Thyroid gland (tissue), 4 donors: ENCODE data around the gene CPNE8. TPM values are rescaled to one million over a fixed set of nuclear protein-coding genes. Genes with fewer than 3 reads are reported as not detected.

ENCODE experiments used
- DNase-seq, 2 donors: peaks; one replicate each; pipeline ENCODE4 v3.0.0-alpha.2; 2019
- H3K27ac ChIP-seq, 3 donors: fragments of 200-600 bp; sonication (generic); 1 replicate in 2 of 3; 2 replicates in 1 of 3; pipeline ENCODE4 v1.5.1; 2016 to 2019; ENCODE audit warnings: mild to moderate bottlenecking in 1 of 3, moderate library complexity in 1 of 3
- H3K27me3 ChIP-seq: fragments of 200-600 bp; sonication (generic); one replicate; pipeline ENCODE4 v1.5.1; 2019
- H3K36me3 ChIP-seq, 2 donors: fragments of 200-600 bp; sonication (generic); one replicate each; pipeline ENCODE4 v1.5.1; 2016 to 2019
- H3K4me1 ChIP-seq, 2 donors: fragments of 200-600 bp; sonication (generic); one replicate each; pipeline ENCODE4 v1.5.1; 2017 to 2019
- H3K4me3 ChIP-seq, 3 donors: fragments of 200-600 bp; sonication (generic); replicated peaks in 1 of 3; 1 replicate in 2 of 3; 2 replicates in 1 of 3; pipeline ENCODE4 v1.5.1; 2016; ENCODE audit warnings: mild to moderate bottlenecking in 1 of 3
- H3K9me3 ChIP-seq: fragments of 200-600 bp; sonication (generic); one replicate; pipeline ENCODE4 v1.5.1; 2017
- POLR2A ChIP-seq, 2 donors: fragments of 450-650 bp; IDR thresholded peaks; one replicate each; pipeline ENCODE4 v1.6.1; 2017; ENCODE audit warnings: antibody characterized with exemption in 2 of 2, mild to moderate bottlenecking in 2 of 2, moderate library complexity in 1 of 2
- WGBS, 2 donors: methylation state at CpG; one replicate each; pipeline ENCODE4 v1.1.5; 2017; 5-methylcytosine and 5-hydroxymethylcytosine counted together
- intact Hi-C: fragments of 100-400 bp; cut with DNase I; formaldehyde crosslinking; loops from one replicate; pipeline ENCODE4 v1.15.1; 2023
- total RNA-seq, 4 donors: library from RNA; depleted of rRNA; stranded (reverse); fragments of >200 nt; gene quantifications; one replicate each; pipeline ENCODE4 v1.2.3, GENCODE V29; 2016
- TF ChIP-seq, protein P1 (sequence below), 6 experiments: fragments of 200-600 bp in 3 of 6; fragments of 450-650 bp in 3 of 6; sonication (generic) in 3 of 6; IDR thresholded peaks; one replicate each; pipeline ENCODE4 v1.5.1; 2016 to 2019; ENCODE audit warnings: antibody characterized with exemption in 6 of 6, mild to moderate bottlenecking in 2 of 6, inconsistent platforms in 1 of 6, moderate library complexity in 1 of 6

CPNE8 gene
- 10 to 100 TPM; 19.1 to 32.0 (median 26.0) TPM for total RNA-seq

DNA sequence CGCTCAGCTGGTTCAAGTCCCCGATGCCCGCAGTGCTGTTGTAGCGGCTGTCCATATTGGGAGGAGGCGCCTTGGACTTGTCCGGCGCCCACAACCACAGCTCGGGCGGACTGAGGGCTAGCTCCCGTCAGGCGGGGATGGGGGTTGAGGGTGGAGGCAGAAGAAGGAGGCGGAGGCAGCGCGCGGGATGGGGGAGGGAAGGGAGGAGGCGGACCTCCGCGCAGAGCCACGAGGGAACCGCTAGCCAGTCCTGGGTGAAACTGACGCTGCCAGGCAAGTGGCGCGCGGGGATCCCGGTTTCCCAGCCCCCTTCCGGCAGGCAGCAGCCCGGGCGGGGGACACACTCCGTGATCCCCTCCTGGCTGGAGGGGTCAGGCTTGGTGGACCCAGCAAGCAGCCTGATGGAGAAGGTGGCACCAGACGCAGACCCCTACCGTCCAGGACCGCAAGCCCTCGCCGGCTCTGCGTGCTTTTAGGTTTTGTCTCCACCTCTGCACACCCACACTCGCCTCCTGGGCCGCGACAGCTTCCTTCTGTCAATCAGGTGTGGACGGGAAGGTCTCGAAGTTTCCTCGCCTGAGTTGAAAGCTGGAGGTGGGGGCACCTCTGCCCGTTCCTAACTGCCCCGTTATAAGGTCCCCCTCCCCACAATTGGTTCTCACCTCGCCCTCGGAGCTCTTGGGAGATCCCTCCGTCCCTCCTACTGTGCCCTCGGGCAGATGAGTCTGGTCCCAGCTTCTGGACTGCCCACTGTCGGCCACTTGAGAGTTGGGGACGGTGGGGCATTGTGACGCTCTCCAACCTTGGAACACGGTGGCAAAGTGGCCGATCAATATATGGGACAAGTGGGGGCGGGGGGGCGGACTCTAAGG, at the start of gene CPNE8:
TSS of gene CPNE8 (minus strand) at position 112 of the 872 bp plus-strand sequence. CDS start at position 55, 57 bp downstream.
- no peaks in the 10 kb centered on the region for H3K36me3 ChIP-seq
- DNase-seq: peak; percentile 74 to 79
- no peaks in the 10 kb centered on the region for H3K27me3 ChIP-seq
- TF ChIP-seq, protein P1, sequence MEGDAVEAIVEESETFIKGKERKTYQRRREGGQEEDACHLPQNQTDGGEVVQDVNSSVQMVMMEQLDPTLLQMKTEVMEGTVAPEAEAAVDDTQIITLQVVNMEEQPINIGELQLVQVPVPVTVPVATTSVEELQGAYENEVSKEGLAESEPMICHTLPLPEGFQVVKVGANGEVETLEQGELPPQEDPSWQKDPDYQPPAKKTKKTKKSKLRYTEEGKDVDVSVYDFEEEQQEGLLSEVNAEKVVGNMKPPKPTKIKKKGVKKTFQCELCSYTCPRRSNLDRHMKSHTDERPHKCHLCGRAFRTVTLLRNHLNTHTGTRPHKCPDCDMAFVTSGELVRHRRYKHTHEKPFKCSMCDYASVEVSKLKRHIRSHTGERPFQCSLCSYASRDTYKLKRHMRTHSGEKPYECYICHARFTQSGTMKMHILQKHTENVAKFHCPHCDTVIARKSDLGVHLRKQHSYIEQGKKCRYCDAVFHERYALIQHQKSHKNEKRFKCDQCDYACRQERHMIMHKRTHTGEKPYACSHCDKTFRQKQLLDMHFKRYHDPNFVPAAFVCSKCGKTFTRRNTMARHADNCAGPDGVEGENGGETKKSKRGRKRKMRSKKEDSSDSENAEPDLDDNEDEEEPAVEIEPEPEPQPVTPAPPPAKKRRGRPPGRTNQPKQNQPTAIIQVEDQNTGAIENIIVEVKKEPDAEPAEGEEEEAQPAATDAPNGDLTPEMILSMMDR (IDR thresholded peaks at IDR 0.05): peak in 1 of 6 experiments; percentile 2
- peak in 1 of 2 donors; percentile 60 for TF ChIP-seq POLR2A (IDR thresholded peaks at IDR 0.05)
- no peaks in the 10 kb centered on the region for H3K9me3 ChIP-seq
- peak within 1 kb of the TSS; percentile 83 to 95 (median 95) for H3K27ac ChIP-seq
- intact Hi-C loops: no loop called here
- peak within 1 kb of the TSS; percentile 13 to 85 (median 67) for H3K4me3 ChIP-seq
- peaks cover 0 to 7% of the 10 kb centered on the region in 2 donors for H3K4me1 ChIP-seq
- 2 to 3% methylated on average over 23 to 34 of the region's 54 CpGs for WGBS, 2 donors

DNA sequence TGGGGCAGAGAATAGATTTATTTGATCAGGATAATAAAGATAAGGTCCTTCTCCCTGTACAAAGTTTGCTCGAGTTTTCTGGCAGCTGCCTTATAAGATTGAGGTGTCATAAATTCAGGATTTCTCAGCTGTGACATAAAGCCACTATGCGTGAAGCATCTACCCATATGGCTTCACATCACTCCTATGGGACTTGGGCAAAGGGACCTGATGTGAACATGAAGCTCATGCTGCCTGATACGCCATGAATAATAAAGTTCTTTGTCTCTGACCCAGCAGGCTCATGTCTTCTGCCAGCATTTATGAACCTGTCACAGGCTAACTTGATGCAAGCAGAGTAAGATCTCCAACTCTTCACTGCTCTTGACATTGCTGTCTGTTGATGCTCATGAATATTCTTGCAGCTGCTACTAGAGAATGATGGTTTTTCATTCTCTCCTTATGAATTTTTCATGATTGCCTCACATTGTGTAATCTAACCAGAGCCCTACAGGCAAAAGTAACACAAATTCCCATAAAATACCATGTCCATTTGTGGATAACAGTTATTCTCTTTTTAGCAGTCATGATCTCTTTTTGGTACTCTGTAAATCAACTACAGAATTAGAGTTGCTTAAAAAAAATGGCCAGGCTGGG, 49.0 kb upstream of the CPNE8 start:
- 73 to 90% methylated on average over 3 of the region's 3 CpGs for WGBS, 2 donors
- Histone ChIP-seq H3K36me3 (no peaks in the 10 kb centered on the region), H3K9me3 (no peaks in the 10 kb centered on the region), H3K4me3 (no peak overlapping the region), H3K27ac (no peak overlapping the region), H3K27me3 (no peaks in the 10 kb centered on the region), H3K4me1 (no peaks in the 10 kb centered on the region)
- TF ChIP-seq, protein P1 (IDR thresholded peaks at IDR 0.05): no peak
- no peak for TF ChIP-seq POLR2A (IDR thresholded peaks at IDR 0.05)
- DNase-seq: no peak
- intact Hi-C loops: no loop called here

DNA sequence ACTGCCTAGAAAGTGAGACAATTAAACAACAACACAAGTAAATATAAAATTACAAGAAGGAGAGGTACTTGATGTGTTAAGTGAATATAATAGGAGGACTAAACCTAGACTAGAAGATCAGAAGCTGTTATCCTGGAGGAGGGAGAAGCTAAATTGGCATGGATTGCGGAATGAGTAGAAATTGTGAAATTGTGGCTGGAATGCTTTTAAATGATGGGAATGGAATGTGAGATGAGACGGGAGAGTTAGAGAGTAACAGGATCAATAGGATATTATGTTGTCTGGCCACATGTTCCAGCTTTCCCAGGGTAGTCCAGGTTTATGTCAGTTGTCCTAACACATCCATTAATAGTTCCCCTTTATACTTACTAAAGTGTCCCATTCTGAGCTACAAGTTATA, 44.0 kb upstream of the CPNE8 start:
- no peak overlapping the region for H3K27ac ChIP-seq
- intact Hi-C loops: no loop called here
- H3K36me3 ChIP-seq: no peaks in the 10 kb centered on the region
- DNase-seq: no peak
- H3K9me3 ChIP-seq: no peaks in the 10 kb centered on the region
- no peak overlapping the region for H3K4me3 ChIP-seq
- H3K27me3 ChIP-seq: no peaks in the 10 kb centered on the region
- no peak for TF ChIP-seq POLR2A (IDR thresholded peaks at IDR 0.05)
- TF ChIP-seq, protein P1 (IDR thresholded peaks at IDR 0.05): no peak
- no peaks in the 10 kb centered on the region for H3K4me1 ChIP-seq
- 82 to 92% methylated on average over 2 of the region's 2 CpGs for WGBS, 2 donors

DNA sequence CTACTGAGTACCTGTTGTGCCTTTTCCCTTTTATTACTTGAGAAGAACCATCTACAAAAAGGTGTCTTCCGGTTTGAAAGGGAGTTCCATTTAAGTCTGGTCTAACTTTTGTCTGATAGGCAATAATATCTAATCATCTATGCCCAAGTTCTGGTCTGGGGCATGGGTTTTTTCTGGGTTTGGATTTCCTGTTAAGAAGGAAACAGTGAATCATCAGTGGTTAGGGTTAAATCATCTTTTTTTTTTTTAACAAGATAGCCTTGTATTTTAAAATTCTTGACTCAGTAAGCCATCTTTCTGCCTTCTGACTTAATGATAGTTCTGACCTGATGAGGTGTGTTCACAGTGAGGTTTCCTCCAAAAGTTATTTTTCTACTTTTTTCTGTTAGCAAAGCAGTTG, 29.3 kb upstream of the CPNE8 start:
- Histone ChIP-seq H3K4me1 (no peaks in the 10 kb centered on the region), H3K36me3 (no peaks in the 10 kb centered on the region), H3K27me3 (no peaks in the 10 kb centered on the region), H3K9me3 (no peaks in the 10 kb centered on the region), H3K27ac (no peak overlapping the region), H3K4me3 (no peak overlapping the region)
- no peak for DNase-seq
- TF ChIP-seq POLR2A (IDR thresholded peaks at IDR 0.05): no peak
- TF ChIP-seq, protein P1 (IDR thresholded peaks at IDR 0.05): no peak
- WGBS, 2 donors: 64 to 70% methylated on average over 1 of the region's 1 CpG
- intact Hi-C loops: no loop called here
